Testis (tissue), 3 donors: Measurements from ENCODE around the gene PRKCZ. TPM values are rescaled to one million over a fixed set of nuclear protein-coding genes. Genes with fewer than 3 reads are reported as not detected.
"Not testable (repeated sequence)": the region's sequence is repeated elsewhere in the genome, so short reads cannot be mapped to it uniquely, and the experiment has no call there.

ENCODE experiments used
- DNase-seq: peaks from one replicate; pipeline ENCODE4 v3.0.0-alpha.2; 2019
- H3K27ac ChIP-seq, 2 donors: fragments of 200-600 bp; sonication (generic); one replicate each; pipeline ENCODE4 v1.5.1; 2019
- H3K27me3 ChIP-seq: fragments of 200-600 bp; sonication (generic); one replicate; pipeline ENCODE4 v1.5.1; 2019
- H3K36me3 ChIP-seq: fragments of 200-600 bp; sonication (generic); one replicate; pipeline ENCODE4 v1.5.1; 2017; ENCODE audit warnings: low read depth; ENCODE audit errors: missing control alignments
- H3K4me1 ChIP-seq: fragments of 200-600 bp; sonication (generic); one replicate; pipeline ENCODE4 v1.5.1; 2019
- H3K4me3 ChIP-seq, 2 donors: fragments of 200-600 bp; sonication (generic); one replicate each; pipeline ENCODE4 v1.5.1; 2017 to 2019
- H3K9me3 ChIP-seq: fragments of 200-600 bp; sonication (generic); one replicate; pipeline ENCODE4 v1.5.1; 2017
- CTCF ChIP-seq, 3 experiments: fragments of 450-650 bp in 2 of 3; fragments of 200-600 bp in 1 of 3; sonication (generic) in 1 of 3; IDR thresholded peaks; one replicate each; pipeline ENCODE4 v1.5.1; 2016 to 2019; ENCODE audit warnings: antibody characterized with exemption in 3 of 3, mild to moderate bottlenecking in 2 of 3, moderate library complexity in 1 of 3
- POLR2A ChIP-seq: fragments of 450-650 bp; IDR thresholded peaks from one replicate; pipeline ENCODE4 v1.6.1; 2017; ENCODE audit warnings: antibody characterized with exemption, mild to moderate bottlenecking, moderate library complexity
- WGBS, 2 donors: methylation state at CpG; one replicate each; pipeline ENCODE4 v1.1.5; 2018; 5-methylcytosine and 5-hydroxymethylcytosine counted together
- intact Hi-C: fragments of 100-400 bp; cut with DNase I; formaldehyde crosslinking; loops from one replicate; pipeline ENCODE4 v1.15.1; 2023; ENCODE audit warnings: low total_unique reads
- polyA plus RNA-seq: library from polyadenylated mRNA; stranded (reverse); fragments of 350-450 nt; fragmentation: Illumina TruSeq; extraction: RNeasy Lipid Tissue Mini Kit (QIAGEN cat#74804); gene quantifications from one replicate; pipeline ENCODE4 v1.2.3, GENCODE V29; 2014; ENCODE audit warnings: low read depth, low replicate concordance; ENCODE audit not compliant: insufficient read depth
- total RNA-seq, 2 donors: library from RNA; depleted of rRNA; stranded (reverse); fragments of >200 nt; gene quantifications; one replicate each; pipeline ENCODE4 v1.2.3, GENCODE V29; 2016

PRKCZ gene
- total and polyA plus RNA-seq, 3 donors from 2014 or later, result 86.4 to 142 (median 123) TPM

GRCh38 chr1:2136386-2137235, 86.4 kb downstream of the PRKCZ start:
- H3K36me3 ChIP-seq, result no peaks in the 10 kb centered on the region
- no peak for TF ChIP-seq POLR2A
- TF ChIP-seq CTCF (IDR thresholded peaks at IDR 0.05), result no peak
- intact Hi-C loops, result no loop called here
- DNase-seq, result no peak
- no peaks in the 10 kb centered on the region for H3K27me3 ChIP-seq
- 70 to 75% methylated on average over 19 of the region's 19 CpGs for WGBS, 2 donors
- peak overlapping the region; percentile 92 to 96 for H3K27ac ChIP-seq
- no peak overlapping the region for H3K4me3 ChIP-seq
- peaks cover 30% of the 10 kb centered on the region for H3K4me1 ChIP-seq
- H3K9me3 ChIP-seq, result no peaks in the 10 kb centered on the region

- no peak for TF ChIP-seq POLR2A
- intact Hi-C loops, result no loop called here
- DNase-seq, result no peak
- Histone ChIP-seq H3K27ac (no peak overlapping the region), H3K4me1 (peaks cover 26% of the 10 kb centered on the region), H3K36me3 (no peaks in the 10 kb centered on the region), H3K4me3 (no peak overlapping the region), H3K27me3 (no peaks in the 10 kb centered on the region), H3K9me3 (no peaks in the 10 kb centered on the region)
- WGBS, 2 donors, result 87 to 90% methylated on average over 24 to 29 of the region's 29 CpGs
Observed at GRCh38 chr1:2137257-2138121, 87.3 kb downstream of the PRKCZ start.

GRCh38 chr1:2139156-2139555, 88.9 kb downstream of the PRKCZ start:
- H3K27me3 ChIP-seq, H3K27ac ChIP-seq, H3K9me3 ChIP-seq, H3K4me3 ChIP-seq, DNase-seq, H3K36me3 ChIP-seq, intact Hi-C loops: not testable (repeated sequence)
- H3K4me1 ChIP-seq, result peaks cover 19% of the 10 kb centered on the region
- WGBS, 2 donors, result 86 to 93% methylated on average over 13 of the region's 13 CpGs

- WGBS, 2 donors, result 81 to 85% methylated on average over 4 of the region's 4 CpGs
Observed at GRCh38 chr1:2141025-2141424, 90.8 kb downstream of the PRKCZ start.

GRCh38 chr1:2143814-2144500, 93.7 kb downstream of the PRKCZ start:
- 93 to 95% methylated on average over 19 to 30 of the region's 30 CpGs for WGBS, 2 donors
- Histone ChIP-seq H3K36me3 (no peaks in the 10 kb centered on the region), H3K27me3 (no peaks in the 10 kb centered on the region), H3K4me1 (no peaks in the 10 kb centered on the region), H3K9me3 (no peaks in the 10 kb centered on the region), H3K27ac (no peak overlapping the region), H3K4me3 (no peak overlapping the region)
- no peak for DNase-seq
- intact Hi-C loops, result no loop called here
- TF ChIP-seq POLR2A (no peak), CTCF (IDR thresholded peaks at IDR 0.05) (no peak)

More at GRCh38 chr1:2141025-2141424, 90.8 kb downstream of the PRKCZ start:
- Histone ChIP-seq H3K36me3 (no peaks in the 10 kb centered on the region), H3K4me3 (no peak overlapping the region), H3K4me1 (peaks cover under 1% of the 10 kb centered on the region), H3K27ac (no peak overlapping the region), H3K27me3 (no peaks in the 10 kb centered on the region), H3K9me3 (no peaks in the 10 kb centered on the region)
- no peak for TF ChIP-seq POLR2A
- no peak for TF ChIP-seq CTCF (IDR thresholded peaks at IDR 0.05)
- no peak for DNase-seq
- intact Hi-C loops, result no loop called here
